GM18907 (cell line): ENCODE measurements around the gene CACNA1D.

Experiments used
- ATAC-seq: cut with Tn5 transposase; IDR thresholded peaks from one replicate; pipeline ENCODE4 v1.9.1; 2021; ENCODE audit warnings: mild to moderate bottlenecking, moderate library complexity; ENCODE audit not compliant: unreplicated experiment

Gene CACNA1D

GRCh38 chr3:53739966-53740365, 245.6 kb downstream of the CACNA1D start:
- ATAC-seq: no peak

- ATAC-seq: no peak
These were observed 246.5 kb downstream of the CACNA1D start for GRCh38 chr3:53740956-53741355.

GRCh38 chr3:53744351-53744750, 249.9 kb downstream of the CACNA1D start:
- no peak for ATAC-seq

- no peak for ATAC-seq
These were observed 253.1 kb downstream of the CACNA1D start for GRCh38 chr3:53747559-53747958.

GRCh38 chr3:53748512-53749271, 254.3 kb downstream of the CACNA1D start:
- peak; percentile 85 for ATAC-seq

GRCh38 chr3:53749448-53749847, 255.0 kb downstream of the CACNA1D start:
- no peak for ATAC-seq

- peak; percentile 35 for ATAC-seq
These were observed 256.1 kb downstream of the CACNA1D start for GRCh38 chr3:53750253-53751210.

GRCh38 chr3:53753518-53754183, 259.2 kb downstream of the CACNA1D start:
- ATAC-seq: peak; percentile 31

- ATAC-seq: no peak
These were observed 259.9 kb downstream of the CACNA1D start for GRCh38 chr3:53754325-53754724.

- no peak for ATAC-seq
These were observed 264.4 kb downstream of the CACNA1D start for GRCh38 chr3:53758846-53759245.

GRCh38 chr3:53763353-53763752, 268.9 kb downstream of the CACNA1D start:
- no peak for ATAC-seq

- no peak for ATAC-seq
These were observed 269.8 kb downstream of the CACNA1D start for GRCh38 chr3:53764026-53764775.

GRCh38 chr3:53765753-53766152, 271.3 kb downstream of the CACNA1D start:
- ATAC-seq: no peak

- ATAC-seq: no peak
These were observed 272.3 kb downstream of the CACNA1D start for GRCh38 chr3:53766706-53767105.

GRCh38 chr3:53768478-53769459, 274.4 kb downstream of the CACNA1D start:
- no peak for ATAC-seq

- ATAC-seq: no peak
These were observed 278.2 kb downstream of the CACNA1D start for GRCh38 chr3:53772562-53772961.

- no peak for ATAC-seq
These were observed 278.6 kb downstream of the CACNA1D start for GRCh38 chr3:53773021-53773436.

GRCh38 chr3:53773611-53774368, 279.4 kb downstream of the CACNA1D start:
- peak; percentile 87 for ATAC-seq

GRCh38 chr3:53774414-53774813, 280.0 kb downstream of the CACNA1D start:
- no peak for ATAC-seq
